Stomach (tissue), 19 donors: Measurements from ENCODE around the gene CST9L. TPM values are rescaled to one million over a fixed set of nuclear protein-coding genes. Genes with fewer than 3 reads are reported as not detected.

Experiments used
- DNase-seq, 2 donors: peaks; one replicate each; pipeline versions ENCODE4 v3.0.0 to v3.0.0-alpha.2; 2013 to 2019
- H3K27ac ChIP-seq, 5 donors: fragments of 200-600 bp in 4 of 5; sonication (generic) in 4 of 5; one replicate each; pipeline ENCODE4 v1.5.1; 2013 to 2019; ENCODE audit warnings: mild to moderate bottlenecking in 1 of 5, moderate library complexity in 1 of 5
- H3K27me3 ChIP-seq, 3 donors: fragments of 200-600 bp; sonication (generic); one replicate each; pipeline ENCODE4 v1.5.1; 2017 to 2019; ENCODE audit warnings: mixed run types in 1 of 3
- H3K36me3 ChIP-seq, 4 donors: fragments of 200-600 bp; sonication (generic); 1 replicate in 3 of 4; 2 replicates in 1 of 4; pipeline ENCODE4 v1.5.1; 2016 to 2019
- H3K4me1 ChIP-seq, 4 donors: fragments of 200-600 bp; sonication (generic); one replicate each; pipeline ENCODE4 v1.5.1; 2016 to 2019
- H3K4me3 ChIP-seq, 4 donors: fragments of 200-600 bp; sonication (generic) in 3 of 4; one replicate each; pipeline ENCODE4 v1.5.1; 2016 to 2019; ENCODE audit warnings: mild to moderate bottlenecking in 1 of 4
- H3K9me3 ChIP-seq, 4 donors: fragments of 200-600 bp; sonication (generic); one replicate each; pipeline ENCODE4 v1.5.1; 2016 to 2019
- EP300 ChIP-seq: sonication (generic); formaldehyde crosslinking; IDR thresholded peaks from one replicate; pipeline ENCODE4 v1.6.1; 2017; ENCODE audit warnings: antibody characterized with exemption
- POLR2A ChIP-seq, 4 donors: fragments of 450-650 bp; IDR thresholded peaks; one replicate each; pipeline ENCODE4 v1.6.1; 2016; ENCODE audit warnings: antibody characterized with exemption in 4 of 4, control low read depth in 2 of 4, mild to moderate bottlenecking in 1 of 4, moderate library complexity in 1 of 4
- POLR2AphosphoS5 ChIP-seq, 3 donors: sonication (generic); formaldehyde crosslinking; IDR thresholded peaks; one replicate each; pipeline ENCODE4 v1.6.1; 2016; ENCODE audit warnings: antibody characterized with exemption in 3 of 3
- WGBS, 5 donors: extraction: QIAGEN DNeasy Blood & Tissue Kit in 3 of 5; methylation state at CpG; one replicate each; pipeline versions ENCODE4 v1.1.5 to v1.1.7; 2013 to 2018; 5-methylcytosine and 5-hydroxymethylcytosine counted together
- intact Hi-C: fragments of 100-400 bp; cut with DNase I; formaldehyde crosslinking; loops from one replicate; pipeline ENCODE4 v1.15.1; 2023; ENCODE audit warnings: low total_unique reads
- long read RNA-seq, 10 donors: transcript quantifications; one replicate each; lab custom pipeline, GENCODE V29; 2026
- polyA plus RNA-seq, 3 donors: library from polyadenylated mRNA; stranded (reverse); fragments of 200-250 nt; gene quantifications; one replicate each; pipeline ENCODE4 v1.2.3, GENCODE V29; 2013
- total RNA-seq, 5 donors: library from RNA; depleted of rRNA; stranded (reverse); fragments of >200 nt; gene quantifications; one replicate each; pipeline versions ENCODE4 v1.1.0 to v1.2.3, GENCODE V29; 2014 to 2016
- TF ChIP-seq, protein P1 (sequence below), 7 experiments: fragments of 450-650 bp in 4 of 7; fragments of 200-600 bp in 3 of 7; sonication (generic) in 3 of 7; IDR thresholded peaks; one replicate each; pipeline ENCODE4 v1.5.1; 2016 to 2019; ENCODE audit warnings: antibody characterized with exemption in 7 of 7, control low read depth in 2 of 7, mild to moderate bottlenecking in 1 of 7
- donor health status: healthy with polysubstance abuse.
- donor health status: Bipolar disorder and iron deficiency.
- donor health status: healthy.

The CST9L gene, protein sequence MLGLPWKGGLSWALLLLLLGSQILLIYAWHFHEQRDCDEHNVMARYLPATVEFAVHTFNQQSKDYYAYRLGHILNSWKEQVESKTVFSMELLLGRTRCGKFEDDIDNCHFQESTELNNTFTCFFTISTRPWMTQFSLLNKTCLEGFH
- total RNA-seq (not detected), polyA plus RNA-seq (not detected)
- long read RNA-seq, donor 1, result 0 reads
- long read RNA-seq, donor 2, result 0 reads
- long read RNA-seq, donor 3, result 0 reads
- long read RNA-seq, donor 4, result 0 reads
- long read RNA-seq, donor 5, result 0 reads
- long read RNA-seq, donor 6, result 0 reads
- long read RNA-seq, donor 7, result 0 reads
- long read RNA-seq, donor 8, result 0 reads
- long read RNA-seq, donor 9, result 0 reads
- long read RNA-seq, donor 10, result 0 reads

DNA sequence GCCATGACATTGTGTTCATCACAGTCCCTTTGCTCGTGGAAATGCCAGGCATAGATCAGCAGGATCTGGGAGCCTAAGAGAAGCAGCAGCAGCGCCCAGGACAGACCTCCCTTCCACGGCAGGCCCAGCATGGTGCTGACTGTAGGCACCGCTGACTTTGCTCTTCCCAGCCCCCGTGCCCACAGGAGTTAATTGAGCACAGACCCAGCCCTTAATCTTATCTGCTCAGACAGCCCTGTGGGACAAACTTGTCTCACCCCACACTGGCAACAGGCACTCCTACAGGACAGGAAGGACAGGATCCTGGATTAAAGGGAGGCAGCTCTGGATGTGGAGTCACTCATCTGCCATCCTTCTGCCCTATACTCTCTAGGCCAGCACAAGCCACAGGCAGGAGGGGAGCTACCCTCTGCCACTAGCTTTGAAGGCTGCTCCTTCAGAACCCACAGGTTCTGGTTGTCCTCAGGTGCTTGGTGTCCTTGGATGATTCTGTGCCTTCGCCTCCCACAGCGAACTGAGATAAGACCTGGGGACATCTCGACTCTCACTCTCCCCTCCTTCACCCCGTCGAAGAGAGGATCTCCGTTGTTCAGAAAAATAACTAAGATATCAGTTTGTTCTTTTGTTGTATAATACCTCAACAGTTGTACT, at the start of gene CST9L:
Gene CST9L (minus strand): TSS at position 165 of the 651 bp plus-strand sequence. CDS start 34 bp downstream, at position 131.
- Histone ChIP-seq H3K9me3 (peaks cover 0 to 1% (median 0%) of the 10 kb centered on the region in 4 donors), H3K27me3 (peaks cover 0 to 12% (median 0%) of the 10 kb centered on the region in 3 donors), H3K4me1 (no peaks in the 10 kb centered on the region), H3K27ac (no peak within 1 kb of the TSS), H3K36me3 (no peaks in the 10 kb centered on the region), H3K4me3 (no peak within 1 kb of the TSS)
- intact Hi-C loops, result no loop called here
- WGBS, 5 donors, result 64 to 72% (median 70%) methylated on average over 8 to 11 of the region's 11 CpGs
- TF ChIP-seq POLR2A (IDR thresholded peaks at IDR 0.05) (no peak), EP300 (no peak), POLR2AphosphoS5 (IDR thresholded peaks at IDR 0.05) (no peak)
- TF ChIP-seq, protein P1, sequence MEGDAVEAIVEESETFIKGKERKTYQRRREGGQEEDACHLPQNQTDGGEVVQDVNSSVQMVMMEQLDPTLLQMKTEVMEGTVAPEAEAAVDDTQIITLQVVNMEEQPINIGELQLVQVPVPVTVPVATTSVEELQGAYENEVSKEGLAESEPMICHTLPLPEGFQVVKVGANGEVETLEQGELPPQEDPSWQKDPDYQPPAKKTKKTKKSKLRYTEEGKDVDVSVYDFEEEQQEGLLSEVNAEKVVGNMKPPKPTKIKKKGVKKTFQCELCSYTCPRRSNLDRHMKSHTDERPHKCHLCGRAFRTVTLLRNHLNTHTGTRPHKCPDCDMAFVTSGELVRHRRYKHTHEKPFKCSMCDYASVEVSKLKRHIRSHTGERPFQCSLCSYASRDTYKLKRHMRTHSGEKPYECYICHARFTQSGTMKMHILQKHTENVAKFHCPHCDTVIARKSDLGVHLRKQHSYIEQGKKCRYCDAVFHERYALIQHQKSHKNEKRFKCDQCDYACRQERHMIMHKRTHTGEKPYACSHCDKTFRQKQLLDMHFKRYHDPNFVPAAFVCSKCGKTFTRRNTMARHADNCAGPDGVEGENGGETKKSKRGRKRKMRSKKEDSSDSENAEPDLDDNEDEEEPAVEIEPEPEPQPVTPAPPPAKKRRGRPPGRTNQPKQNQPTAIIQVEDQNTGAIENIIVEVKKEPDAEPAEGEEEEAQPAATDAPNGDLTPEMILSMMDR (IDR thresholded peaks at IDR 0.05), result no peak
- DNase-seq, result no peak

DNA sequence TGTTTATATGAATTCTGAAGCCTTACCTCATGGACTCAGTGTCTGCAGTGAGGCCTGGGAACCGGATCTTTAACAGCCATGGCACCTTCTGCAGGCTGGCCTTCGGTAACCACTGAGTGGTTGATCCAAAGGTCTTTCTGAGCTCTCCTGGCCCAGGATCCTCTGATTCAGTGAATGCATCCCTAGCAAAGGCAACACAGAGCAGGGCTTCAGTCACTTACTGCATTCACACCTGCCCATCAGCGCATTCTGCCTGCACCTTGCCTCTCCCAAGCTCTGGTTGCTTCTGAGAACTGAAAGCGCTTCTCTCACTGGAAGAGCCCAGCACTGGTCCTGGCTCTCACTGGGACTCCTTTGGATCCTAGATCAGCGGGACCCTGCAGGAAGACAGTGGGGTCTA, 45.9 kb upstream of the CST9L start:
- WGBS, 5 donors, result 84 to 92% (median 87%) methylated on average over 5 of the region's 5 CpGs
- Histone ChIP-seq H3K9me3 (no peaks in the 10 kb centered on the region), H3K27ac (peak overlapping the region in 4 of 5 donors; percentile 8 to 73 (median 62))

DNA sequence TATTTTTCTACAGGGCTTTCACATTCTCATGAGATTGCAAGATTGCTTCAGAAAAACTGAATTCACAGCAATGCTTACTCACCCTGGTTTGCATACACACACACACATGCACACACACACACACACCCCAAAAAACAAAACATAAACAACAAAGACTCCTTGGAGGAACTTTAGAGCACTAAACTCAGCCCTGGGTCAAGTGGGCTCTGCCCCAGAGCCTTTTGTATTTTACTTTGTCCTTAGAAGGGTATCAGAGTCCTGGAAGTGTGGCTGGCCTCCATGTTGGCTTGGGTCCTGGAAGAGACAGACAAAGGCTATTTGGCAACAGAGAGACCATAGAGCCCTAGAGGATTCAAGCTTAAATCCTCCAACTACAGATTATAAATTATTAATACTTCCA, 45.4 kb upstream of the CST9L start:
- Histone ChIP-seq H3K4me3 (no peak overlapping the region), H3K36me3 (no peaks in the 10 kb centered on the region), H3K9me3 (no peaks in the 10 kb centered on the region), H3K27ac (peak overlapping the region; percentile 8 to 73 (median 57)), H3K4me1 (peaks cover 0 to 28% (median 4%) of the 10 kb centered on the region in 4 donors), H3K27me3 (no peaks in the 10 kb centered on the region)
- TF ChIP-seq EP300 (no peak), POLR2A (IDR thresholded peaks at IDR 0.05) (no peak), POLR2AphosphoS5 (IDR thresholded peaks at IDR 0.05) (no peak)
- TF ChIP-seq, protein P1 (IDR thresholded peaks at IDR 0.05), result no peak
- DNase-seq, result no peak
- intact Hi-C loops, result no loop called here

More for the DNA sequence above, 45.9 kb upstream of the CST9L start:
- DNase-seq, result no peak
- no peaks in the 10 kb centered on the region for H3K27me3 ChIP-seq
- intact Hi-C loops, result no loop called here
- H3K36me3 ChIP-seq, result no peaks in the 10 kb centered on the region
- TF ChIP-seq, protein P1 (IDR thresholded peaks at IDR 0.05), result no peak
- TF ChIP-seq POLR2AphosphoS5 (IDR thresholded peaks at IDR 0.05) (no peak), POLR2A (IDR thresholded peaks at IDR 0.05) (no peak), EP300 (no peak)
- H3K4me3 ChIP-seq, result no peak overlapping the region
- peaks cover 0 to 28% (median 4%) of the 10 kb centered on the region in 4 donors for H3K4me1 ChIP-seq

DNA sequence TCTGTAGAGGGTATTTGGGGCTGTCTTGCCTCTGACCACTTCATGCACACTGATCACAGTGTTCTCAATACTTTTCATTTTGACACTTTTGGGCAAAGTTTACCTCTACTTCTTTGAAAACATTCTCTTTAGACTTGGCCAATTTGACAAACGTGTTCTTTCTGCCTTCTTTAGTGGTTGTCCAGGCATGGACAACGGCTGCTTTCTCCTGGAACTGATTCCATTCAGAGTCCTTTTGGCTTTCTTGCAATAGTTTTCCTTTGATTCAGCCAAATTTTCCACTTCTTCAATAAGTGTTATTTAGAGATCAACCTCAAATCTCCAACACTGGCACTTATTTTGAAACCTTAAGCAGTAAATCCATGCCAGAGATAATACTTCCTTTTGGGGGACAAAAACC, 44.1 kb upstream of the CST9L start:
- 50 to 72% (median 69%) methylated on average over 2 of the region's 2 CpGs for WGBS, 5 donors
- Histone ChIP-seq H3K27me3 (no peaks in the 10 kb centered on the region), H3K27ac (no peak overlapping the region), H3K36me3 (no peaks in the 10 kb centered on the region), H3K9me3 (no peaks in the 10 kb centered on the region), H3K4me3 (no peak overlapping the region), H3K4me1 (peaks cover 0 to 28% (median 4%) of the 10 kb centered on the region in 4 donors)
- DNase-seq, result no peak
- TF ChIP-seq POLR2A (IDR thresholded peaks at IDR 0.05), result no peak
- TF ChIP-seq POLR2AphosphoS5 (IDR thresholded peaks at IDR 0.05), result no peak
- TF ChIP-seq, protein P1 (IDR thresholded peaks at IDR 0.05), result no peak
- TF ChIP-seq EP300, result no peak
- intact Hi-C loops, result no loop called here
